Mesenchymal stem cell (in vitro differentiated cells and primary cell): ENCODE measurements around the gene CACNA2D3.

Experiments
- DNase-seq: peaks from one replicate; pipeline ENCODE4 v3.0.0-alpha.2; 2013
- H2AFZ ChIP-seq: one replicate; pipeline ENCODE4 v1.6.1; 2013; ENCODE audit warnings: low read depth, mild to moderate bottlenecking, control low read depth, inconsistent platforms, low read length, moderate library complexity
- H2AK5ac ChIP-seq: 2 replicates; pipeline ENCODE4 v1.6.1; 2013; ENCODE audit warnings: low read length, moderate library complexity, mild to moderate bottlenecking, inconsistent platforms; ENCODE audit not compliant: severe bottlenecking
- H2BK120ac ChIP-seq: one replicate; pipeline ENCODE4 v1.6.1; 2013; ENCODE audit warnings: low read depth, mild to moderate bottlenecking, inconsistent platforms, low read length, moderate library complexity
- H2BK12ac ChIP-seq, 2 experiments: one replicate each; pipeline ENCODE4 v1.6.1; 2013; ENCODE audit warnings: inconsistent platforms in 2 of 2, low read length in 2 of 2, mild to moderate bottlenecking in 2 of 2, moderate library complexity in 2 of 2, control low read depth in 1 of 2
- H2BK15ac ChIP-seq: one replicate; pipeline ENCODE4 v1.6.1; 2013; ENCODE audit warnings: mild to moderate bottlenecking, low read depth, inconsistent platforms; ENCODE audit not compliant: poor library complexity, severe bottlenecking
- H2BK5ac ChIP-seq: 2 replicates; pipeline ENCODE4 v1.6.1; 2013; ENCODE audit warnings: low read depth, mild to moderate bottlenecking, low read length, control low read depth, inconsistent platforms; ENCODE audit not compliant: poor library complexity, severe bottlenecking
- H3K14ac ChIP-seq, 2 experiments: one replicate each; pipeline ENCODE4 v1.6.1; 2013; ENCODE audit warnings: inconsistent platforms in 2 of 2, low read length in 2 of 2, control low read depth in 1 of 2, mild to moderate bottlenecking in 1 of 2, moderate library complexity in 1 of 2
- H3K18ac ChIP-seq, 2 experiments: one replicate each; pipeline ENCODE4 v1.6.1; 2013; ENCODE audit warnings: inconsistent platforms in 2 of 2, low read length in 2 of 2, control low read depth in 1 of 2, low read depth in 1 of 2, mild to moderate bottlenecking in 1 of 2
- H3K23ac ChIP-seq, 2 experiments: one replicate each; pipeline ENCODE4 v1.6.1; 2013; ENCODE audit warnings: inconsistent platforms in 2 of 2, low read length in 2 of 2, mild to moderate bottlenecking in 2 of 2, moderate library complexity in 2 of 2, control low read depth in 1 of 2
- H3K27ac ChIP-seq: 2 replicates; pipeline ENCODE4 v1.5.1; 2013; ENCODE audit warnings: mild to moderate bottlenecking, moderate library complexity, low read length, control low read depth, inconsistent platforms; ENCODE audit not compliant: poor library complexity, severe bottlenecking
- H3K27me3 ChIP-seq, 2 experiments: 2 replicates each; pipeline versions ENCODE4 v1.6.1 to v1.7.0; 2013; ENCODE audit warnings: low read length in 2 of 2, mild to moderate bottlenecking in 2 of 2, moderate library complexity in 2 of 2, control low read depth in 1 of 2, inconsistent platforms in 1 of 2; ENCODE audit not compliant: control insufficient read depth in 1 of 2, insufficient read depth in 1 of 2
- H3K36me3 ChIP-seq, 2 experiments: 2 replicates each; pipeline versions ENCODE4 v1.6.1 to v1.7.0; 2013; ENCODE audit warnings: low read length in 2 of 2, control low read depth in 1 of 2, inconsistent platforms in 1 of 2, low read depth in 1 of 2, mild to moderate bottlenecking in 1 of 2; ENCODE audit not compliant: insufficient read depth in 2 of 2, control insufficient read depth in 1 of 2
- H3K4ac ChIP-seq, 2 experiments: one replicate each; pipeline ENCODE4 v1.6.1; 2013; ENCODE audit warnings: inconsistent platforms in 2 of 2, low read length in 2 of 2, mild to moderate bottlenecking in 2 of 2, moderate library complexity in 2 of 2, control low read depth in 1 of 2, low read depth in 1 of 2
- H3K4me1 ChIP-seq: 2 replicates; pipeline ENCODE4 v1.6.1; 2013; ENCODE audit warnings: low read depth, low read length, control low read depth; ENCODE audit not compliant: control insufficient read depth, insufficient read depth
- H3K4me2 ChIP-seq: 2 replicates; pipeline ENCODE4 v1.6.1; 2013; ENCODE audit warnings: low read length, mild to moderate bottlenecking, inconsistent platforms; ENCODE audit not compliant: poor library complexity, severe bottlenecking
- H3K4me3 ChIP-seq, 2 experiments: 2 replicates each; pipeline versions ENCODE4 v1.5.1 to v1.7.0; 2013; ENCODE audit warnings: low read length in 2 of 2, mild to moderate bottlenecking in 2 of 2, control low read depth in 1 of 2, low read depth in 1 of 2; ENCODE audit not compliant: insufficient read depth in 1 of 2
- H3K79me1 ChIP-seq: replicated peaks from 2 replicates; pipeline ENCODE4 v1.6.1; 2013; ENCODE audit warnings: mild to moderate bottlenecking, control low read depth, low read length, inconsistent platforms; ENCODE audit not compliant: poor library complexity, severe bottlenecking
- H3K9ac ChIP-seq: 2 replicates; pipeline ENCODE4 v1.7.0; 2013; ENCODE audit warnings: mild to moderate bottlenecking, low read length, moderate library complexity
- H3K9me3 ChIP-seq: 2 replicates; pipeline ENCODE4 v1.7.0; 2013; ENCODE audit warnings: mild to moderate bottlenecking, low read length; ENCODE audit not compliant: control insufficient read depth
- H4K8ac ChIP-seq: one replicate; pipeline ENCODE4 v1.6.1; 2013; ENCODE audit warnings: inconsistent platforms, mild to moderate bottlenecking, low read length, moderate library complexity
- H4K91ac ChIP-seq: one replicate; pipeline ENCODE4 v1.6.1; 2013; ENCODE audit warnings: mild to moderate bottlenecking, low read length, inconsistent platforms
- WGBS: methylation state at CpG from one replicate; pipeline ENCODE4 v1.1.7; 2013; ENCODE audit warnings: mixed read lengths; 5-methylcytosine and 5-hydroxymethylcytosine counted together

Gene CACNA2D3

DNA sequence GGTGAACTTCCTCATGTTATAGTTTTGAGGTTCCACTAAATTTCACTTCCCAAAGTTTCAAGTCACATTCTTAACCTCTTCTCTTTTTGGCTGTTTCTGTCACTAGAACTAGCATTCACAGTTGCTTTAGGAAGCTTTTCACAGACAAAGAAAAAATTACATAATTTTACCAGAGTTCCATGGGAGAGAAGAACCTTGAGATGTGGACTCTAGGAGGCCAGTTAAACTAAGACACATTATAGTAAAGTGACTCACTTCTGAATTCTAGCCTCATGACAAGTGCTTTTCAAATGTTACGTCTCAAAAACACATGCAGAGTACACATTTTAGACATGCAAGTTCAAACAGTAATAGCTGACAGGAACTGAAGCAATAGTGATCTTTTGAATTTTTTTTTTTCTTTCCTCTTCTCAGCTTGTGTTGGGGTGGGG lies 845.4 kb downstream of the CACNA2D3 start:
- Histone ChIP-seq H2BK120ac (no peak overlapping the region), H2BK15ac (no peak overlapping the region)
- WGBS: no CpG with 5 or more reads among the region's 1 CpG

DNA sequence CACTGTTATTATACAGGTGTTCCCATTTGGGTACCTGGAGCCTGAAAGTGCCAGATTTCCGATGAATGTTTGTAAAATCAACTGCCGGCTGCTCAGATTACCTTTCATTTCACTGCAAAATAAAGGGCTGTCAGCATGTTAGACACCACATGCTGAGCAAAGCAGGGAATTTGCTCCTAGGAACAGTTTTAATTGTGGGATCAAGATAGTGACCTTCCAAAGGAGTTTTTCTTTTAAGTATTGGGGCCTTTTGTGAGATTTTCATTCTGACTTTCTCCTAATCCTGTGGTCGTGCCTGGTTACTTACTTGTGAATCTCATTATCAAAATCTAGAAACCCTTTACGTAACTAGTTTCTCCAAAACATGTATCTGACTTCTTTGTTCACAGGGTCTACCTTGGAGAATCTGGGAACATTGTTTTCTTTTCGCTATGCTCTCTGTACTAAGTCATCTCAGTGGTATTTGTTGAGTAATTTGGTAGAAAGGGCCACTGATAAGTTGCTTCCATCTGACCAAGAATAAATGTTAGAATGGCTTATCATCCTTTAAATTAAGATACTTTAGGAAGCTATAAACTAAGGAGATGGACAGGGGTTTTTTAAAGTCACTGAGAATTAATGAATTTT lies 846.3 kb downstream of the CACNA2D3 start:
- no peak overlapping the region for H3K9ac ChIP-seq
- H2AFZ ChIP-seq: no peak overlapping the region
- H3K9me3 ChIP-seq: no peaks in the 10 kb centered on the region
- no peak overlapping the region for H4K91ac ChIP-seq
- H4K8ac ChIP-seq: no peak overlapping the region
- peaks cover 19% of the 10 kb centered on the region for H3K4me1 ChIP-seq
- H3K4ac ChIP-seq: peak overlapping the region in 1 of 2 experiments; percentile 26
- H3K79me1 ChIP-seq: no peaks in the 10 kb centered on the region
- H3K36me3 ChIP-seq: no peaks in the 10 kb centered on the region
- peak overlapping the region; percentile 61 for H2BK5ac ChIP-seq
- H3K4me2 ChIP-seq: no peak overlapping the region
- H3K23ac ChIP-seq: no peak overlapping the region
- no peak overlapping the region for H2BK120ac ChIP-seq
- 78% methylated on average over 5 of the region's 5 CpGs for WGBS
- peak overlapping the region in 1 of 2 experiments; percentile 60 for H2BK12ac ChIP-seq
- DNase-seq: peak; percentile 32
- peak overlapping the region; percentile 87 for H3K27ac ChIP-seq
- no peak overlapping the region for H3K14ac ChIP-seq
- no peak overlapping the region for H3K18ac ChIP-seq
- H2BK15ac ChIP-seq: no peak overlapping the region
- no peak overlapping the region for H3K4me3 ChIP-seq
- H2AK5ac ChIP-seq: peak overlapping the region; percentile 51
- peaks cover 0 to 4% of the 10 kb centered on the region in 2 experiments for H3K27me3 ChIP-seq

More for the DNA sequence above, 845.4 kb downstream of the CACNA2D3 start:
- Histone ChIP-seq H3K9ac (no peak overlapping the region), H2BK5ac (no peak overlapping the region), H3K4me3 (no peak overlapping the region), H2AK5ac (peak overlapping the region; percentile 57), H3K23ac (no peak overlapping the region), H3K27me3 (no peaks in the 10 kb centered on the region), H4K91ac (no peak overlapping the region), H3K79me1 (no peaks in the 10 kb centered on the region), H3K4ac (no peak overlapping the region), H3K4me1 (peaks cover 18% of the 10 kb centered on the region), H3K9me3 (no peaks in the 10 kb centered on the region), H2AFZ (no peak overlapping the region), H4K8ac (no peak overlapping the region), H3K4me2 (no peak overlapping the region), H3K27ac (peak overlapping the region; percentile 87), H2BK12ac (no peak overlapping the region), H3K14ac (no peak overlapping the region), H3K36me3 (no peaks in the 10 kb centered on the region), H3K18ac (no peak overlapping the region)
- DNase-seq: peak; percentile 69

DNA sequence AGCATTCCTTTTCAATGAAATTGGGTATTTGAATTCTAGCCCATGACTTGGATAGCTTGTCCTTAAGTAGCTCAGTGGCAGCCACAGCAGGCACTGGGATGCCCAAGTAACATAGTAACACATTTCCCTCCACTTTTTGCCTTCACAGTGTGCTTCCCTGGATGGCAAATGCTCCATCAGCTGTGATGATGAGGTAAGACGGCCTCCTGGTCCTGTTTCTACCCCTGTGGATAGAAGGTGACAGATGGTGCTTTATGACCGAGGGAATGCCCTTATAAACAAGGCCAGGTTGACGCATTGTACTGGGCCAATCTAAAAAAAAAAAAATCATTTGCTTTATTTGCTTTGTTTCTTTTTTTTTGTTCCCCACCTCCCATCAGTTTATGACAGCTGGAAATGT lies 847.3 kb downstream of the CACNA2D3 start:
- H3K4ac ChIP-seq: no peak overlapping the region
- no peak overlapping the region for H3K9ac ChIP-seq
- H3K14ac ChIP-seq: no peak overlapping the region
- H2BK120ac ChIP-seq: no peak overlapping the region
- H4K91ac ChIP-seq: no peak overlapping the region
- H2AFZ ChIP-seq: no peak overlapping the region
- WGBS: 100% methylated on average over 3 of the region's 3 CpGs
- H4K8ac ChIP-seq: no peak overlapping the region
- no peak overlapping the region for H3K18ac ChIP-seq
- peak overlapping the region; percentile 0 for H2AK5ac ChIP-seq
- H3K27ac ChIP-seq: peak overlapping the region; percentile 67
- H3K27me3 ChIP-seq: peaks cover 0 to 11% of the 10 kb centered on the region in 2 experiments
- no peak for DNase-seq
- H3K4me2 ChIP-seq: no peak overlapping the region
- H2BK5ac ChIP-seq: no peak overlapping the region
- H3K79me1 ChIP-seq: no peaks in the 10 kb centered on the region
- H3K4me1 ChIP-seq: peaks cover 20% of the 10 kb centered on the region
- H3K36me3 ChIP-seq: no peaks in the 10 kb centered on the region
- H3K23ac ChIP-seq: no peak overlapping the region
- H2BK15ac ChIP-seq: no peak overlapping the region
- peak overlapping the region in 1 of 2 experiments; percentile 45 for H2BK12ac ChIP-seq
- no peaks in the 10 kb centered on the region for H3K9me3 ChIP-seq
- H3K4me3 ChIP-seq: no peak overlapping the region

DNA sequence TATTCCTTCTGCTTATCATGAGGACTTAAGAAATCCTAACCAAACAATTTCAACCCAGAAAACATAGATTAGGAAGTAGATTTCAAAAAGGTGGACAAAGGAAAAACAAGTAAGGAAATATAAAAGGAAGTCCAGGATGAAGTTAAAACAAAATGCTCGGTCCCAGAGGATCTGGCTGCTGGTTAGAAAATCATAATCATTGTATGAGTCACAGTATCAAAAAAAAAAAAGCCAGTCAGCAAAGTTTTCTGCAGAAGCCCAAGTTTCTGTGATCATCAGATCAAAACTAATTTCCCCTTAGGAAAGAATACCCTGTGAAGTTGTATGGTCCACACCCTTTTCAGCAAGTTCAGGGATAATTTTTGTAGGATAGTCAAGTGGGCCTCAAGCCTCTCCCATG lies 848.5 kb downstream of the CACNA2D3 start:
- no peak for DNase-seq
- peaks cover 14% of the 10 kb centered on the region for H3K4me1 ChIP-seq
- no peaks in the 10 kb centered on the region for H3K9me3 ChIP-seq
- no peak overlapping the region for H4K91ac ChIP-seq
- H2BK12ac ChIP-seq: no peak overlapping the region
- H3K4me2 ChIP-seq: no peak overlapping the region
- no peak overlapping the region for H3K4ac ChIP-seq
- H2BK120ac ChIP-seq: no peak overlapping the region
- H3K18ac ChIP-seq: no peak overlapping the region
- H2AFZ ChIP-seq: no peak overlapping the region
- peaks cover 0 to 11% of the 10 kb centered on the region in 2 experiments for H3K27me3 ChIP-seq
- no peak overlapping the region for H3K9ac ChIP-seq
- H3K14ac ChIP-seq: no peak overlapping the region
- no peaks in the 10 kb centered on the region for H3K79me1 ChIP-seq
- H3K23ac ChIP-seq: no peak overlapping the region
- H3K27ac ChIP-seq: no peak overlapping the region
- no peak overlapping the region for H2BK15ac ChIP-seq
- WGBS: no CpG with 5 or more reads among the region's 1 CpG
- H3K4me3 ChIP-seq: no peak overlapping the region
- no peak overlapping the region for H2BK5ac ChIP-seq
- H2AK5ac ChIP-seq: no peak overlapping the region
- no peaks in the 10 kb centered on the region for H3K36me3 ChIP-seq
- H4K8ac ChIP-seq: no peak overlapping the region
